HG02798 (cell line): ENCODE data around the gene ECPAS.
"Not testable (repeated sequence)": the region's sequence is repeated elsewhere in the genome, so short reads cannot be mapped to it uniquely, and the experiment has no call there.

Source experiments
- ATAC-seq: cut with Tn5 transposase; IDR thresholded peaks from one replicate; pipeline ENCODE4 v1.9.1; 2021; ENCODE audit warnings: mild to moderate bottlenecking; ENCODE audit not compliant: unreplicated experiment, poor library complexity

The ECPAS gene

DNA sequence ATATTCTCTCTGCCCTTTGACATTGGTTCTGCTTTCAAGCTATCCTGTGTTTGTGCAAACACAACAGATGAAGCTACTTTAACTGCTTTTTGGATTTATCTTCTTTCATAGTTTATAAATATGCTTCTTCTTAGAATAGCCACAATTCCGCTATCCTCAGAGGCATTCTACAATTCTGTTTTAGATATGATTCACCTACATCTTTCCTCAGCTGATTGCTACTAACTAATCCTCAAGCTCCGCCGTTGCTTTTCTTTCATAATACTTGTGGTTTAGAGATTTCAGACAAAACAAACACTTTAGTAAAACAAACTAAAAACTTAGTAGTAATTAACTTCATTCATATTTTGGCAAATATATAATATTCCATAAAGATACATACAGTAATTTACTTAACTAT, 52.5 kb downstream of the ECPAS start:
- no peak for ATAC-seq

DNA sequence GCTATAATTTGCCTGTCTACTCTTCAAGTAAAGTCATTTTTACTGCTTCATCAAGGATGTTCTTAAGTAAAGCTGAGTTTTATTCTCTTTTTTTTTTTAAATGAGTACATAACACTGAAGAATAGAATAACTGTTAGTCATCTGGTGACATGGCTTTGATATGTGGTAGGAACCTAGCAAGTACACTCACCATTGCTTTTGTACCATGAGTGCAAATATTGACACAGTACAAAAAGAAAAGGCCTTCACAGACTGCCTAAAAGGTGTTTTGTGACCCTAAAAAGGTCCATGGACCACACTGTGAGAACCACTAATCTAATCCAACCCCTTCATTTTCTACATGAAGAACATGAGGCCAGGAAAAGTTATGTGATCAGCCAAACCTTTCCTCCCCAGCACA, 55.0 kb downstream of the ECPAS start:
- no peak for ATAC-seq

DNA sequence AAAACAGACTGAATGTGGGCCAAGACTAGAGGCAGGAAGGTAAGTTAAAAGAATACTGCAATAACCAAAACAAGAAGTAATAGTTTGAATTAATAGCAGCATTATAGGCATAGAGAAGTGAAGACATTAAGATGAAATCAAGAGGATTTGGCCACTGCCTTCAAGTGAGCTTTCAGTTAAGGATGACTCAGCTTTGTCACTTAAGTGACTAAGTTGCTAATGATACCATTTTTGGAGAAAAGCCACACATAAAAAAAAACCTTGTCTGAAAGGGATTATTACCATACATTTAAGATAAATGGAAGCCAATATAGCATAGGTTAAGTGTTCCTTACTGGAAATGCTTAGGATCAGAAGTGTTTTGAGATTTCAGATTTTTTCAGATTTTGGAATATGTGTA, 57.0 kb downstream of the ECPAS start:
- ATAC-seq: no peak

DNA sequence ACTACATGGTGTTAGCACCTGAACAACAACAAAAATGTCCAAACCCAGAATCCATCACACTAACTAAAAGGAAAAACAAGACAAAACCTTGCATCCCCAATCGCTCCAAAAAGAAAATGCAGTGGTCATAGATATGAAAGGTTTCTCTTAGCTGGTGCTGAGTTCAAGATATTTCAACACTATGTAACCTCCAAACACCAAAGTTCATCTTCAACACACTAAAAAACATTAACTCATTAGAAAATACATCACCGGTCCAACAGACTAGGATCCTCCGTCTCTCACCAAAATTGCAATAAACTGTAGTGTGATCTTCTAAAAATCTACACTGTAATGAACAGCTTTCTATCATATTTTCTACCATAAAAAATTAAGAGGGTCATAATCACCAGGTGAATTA, 60.8 kb downstream of the ECPAS start:
- no peak for ATAC-seq

DNA sequence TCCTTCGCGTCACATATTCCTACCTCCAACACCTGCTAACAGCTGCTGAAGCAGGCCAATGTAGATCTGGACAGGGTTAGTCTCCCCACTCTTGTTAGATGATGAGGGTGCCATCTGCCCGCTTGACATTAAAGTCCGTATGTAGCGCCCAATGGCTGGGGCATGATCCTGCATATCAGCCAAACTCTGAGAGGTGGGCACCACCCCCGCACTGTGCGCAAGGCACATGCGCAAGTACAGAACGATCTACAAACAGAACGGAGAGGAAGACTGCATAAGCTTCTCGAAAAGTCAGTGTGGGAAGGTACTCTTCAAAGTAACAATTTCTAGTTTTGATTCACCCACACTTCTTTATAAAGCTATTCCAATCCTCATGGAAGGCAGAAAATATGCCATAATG, 69.8 kb downstream of the ECPAS start:
- ATAC-seq: no peak

DNA sequence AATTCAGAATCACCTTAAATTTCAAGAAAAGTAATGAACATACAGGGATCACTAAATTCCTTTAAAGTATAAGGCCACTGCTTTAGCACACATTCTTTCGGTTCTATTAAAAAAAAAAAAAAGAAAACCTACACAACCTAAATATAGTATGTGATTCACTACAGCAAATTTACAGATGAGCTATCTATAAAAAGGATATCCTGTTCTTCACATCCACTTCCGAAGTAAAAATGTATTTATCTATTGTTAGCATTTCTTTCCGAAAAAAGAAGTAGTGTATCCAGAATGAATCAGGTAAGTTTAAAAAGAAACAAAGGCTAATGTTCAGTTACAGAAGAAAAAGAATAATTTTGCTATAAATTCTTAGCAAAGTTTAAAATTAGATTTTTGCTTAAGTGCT, 70.2 kb downstream of the ECPAS start:
- ATAC-seq: no peak

DNA sequence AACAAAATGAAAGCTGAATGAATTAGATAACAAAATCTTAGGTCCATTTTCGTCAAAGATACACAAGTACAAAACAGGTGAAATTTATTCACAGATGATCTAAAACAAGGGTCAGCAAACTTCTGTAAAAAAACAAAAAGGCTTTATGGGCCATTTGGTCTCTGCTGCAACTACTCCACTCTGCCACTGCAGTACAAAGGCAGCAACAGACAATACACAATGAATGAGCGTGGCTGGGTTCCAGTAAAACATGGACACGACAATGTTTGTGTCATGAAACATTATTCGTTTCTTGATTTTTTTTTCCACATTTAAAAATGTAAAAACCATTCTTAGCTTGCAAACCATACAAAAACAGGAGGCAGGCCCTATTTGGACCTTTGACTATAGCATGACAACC, 71.9 kb downstream of the ECPAS start:
- ATAC-seq: no peak

DNA sequence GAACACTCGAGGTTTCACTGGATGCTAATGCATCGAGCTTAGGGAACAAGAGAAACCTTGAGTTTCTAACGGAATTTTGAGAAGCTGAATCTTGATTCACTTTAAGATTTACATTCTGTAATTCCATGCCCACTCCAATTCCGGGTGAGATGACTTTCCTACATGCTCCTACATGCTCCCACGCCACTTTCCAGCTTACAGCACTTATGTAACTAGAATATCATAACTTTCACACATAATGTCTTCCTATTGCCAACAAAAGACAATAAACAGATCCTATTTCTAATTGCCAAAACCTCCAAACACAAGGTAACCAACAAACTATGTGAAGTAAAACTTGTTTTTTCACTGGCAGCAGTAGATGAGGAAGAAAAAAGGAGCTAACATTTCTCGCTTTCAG, 72.9 kb downstream of the ECPAS start:
- ATAC-seq: no peak

DNA sequence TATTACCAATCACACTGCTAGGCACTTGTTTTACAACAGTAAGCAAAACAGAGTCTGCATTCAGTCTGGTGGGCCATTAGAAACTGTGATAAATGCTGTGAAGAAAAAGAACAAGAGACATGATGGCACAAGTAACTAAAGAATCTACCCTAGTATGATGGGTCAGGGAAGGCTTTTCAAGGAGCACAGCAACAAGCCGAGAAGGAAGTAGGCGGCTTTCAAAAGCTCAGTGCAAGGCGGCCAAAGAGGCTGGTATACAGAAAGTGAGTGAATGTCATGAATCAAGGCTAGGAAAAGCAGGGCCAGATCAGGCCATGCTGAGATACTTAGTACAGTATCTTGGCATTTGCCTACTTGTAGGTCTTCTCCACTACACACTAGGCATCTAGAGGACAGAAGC, 76.4 kb downstream of the ECPAS start:
- ATAC-seq: no peak

DNA sequence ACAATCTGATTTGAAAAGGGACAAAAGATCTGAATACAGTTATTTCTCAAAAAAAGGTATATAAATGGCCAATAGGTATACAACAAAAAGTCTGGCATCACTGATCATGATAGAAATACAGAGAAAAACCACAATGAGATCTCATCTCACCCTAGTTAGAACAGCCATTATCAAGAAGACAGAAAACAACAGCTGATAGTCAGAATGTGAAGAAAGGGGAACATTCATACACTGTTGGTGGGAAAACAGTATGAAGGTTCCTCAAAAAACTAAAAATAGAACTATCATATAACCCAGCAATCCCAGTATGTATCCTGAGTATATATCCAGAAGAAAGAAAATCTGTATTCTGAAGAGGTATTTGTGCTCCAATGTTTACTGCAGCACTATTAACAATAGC, 78.5 kb downstream of the ECPAS start:
- ATAC-seq: no peak

DNA sequence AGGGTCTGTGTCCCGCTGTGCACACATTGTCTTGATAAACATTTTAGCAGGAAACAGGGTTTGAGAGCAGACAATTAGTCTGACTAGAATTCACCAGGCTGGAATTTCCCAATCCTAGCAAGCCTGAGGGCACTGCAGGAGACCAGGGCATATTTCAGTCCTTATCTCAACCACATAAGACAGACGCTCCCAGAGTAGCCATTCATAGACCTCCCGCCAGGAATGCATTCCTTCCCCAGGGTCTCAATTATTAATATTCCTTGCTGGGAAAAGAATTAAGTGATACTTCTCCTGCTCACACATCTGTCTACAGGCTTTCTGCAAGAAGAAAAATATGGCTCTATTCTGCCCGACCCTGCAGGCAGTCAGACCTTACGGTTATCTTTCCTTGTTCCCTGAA, 82.7 kb downstream of the ECPAS start:
- ATAC-seq: not testable (repeated sequence)

DNA sequence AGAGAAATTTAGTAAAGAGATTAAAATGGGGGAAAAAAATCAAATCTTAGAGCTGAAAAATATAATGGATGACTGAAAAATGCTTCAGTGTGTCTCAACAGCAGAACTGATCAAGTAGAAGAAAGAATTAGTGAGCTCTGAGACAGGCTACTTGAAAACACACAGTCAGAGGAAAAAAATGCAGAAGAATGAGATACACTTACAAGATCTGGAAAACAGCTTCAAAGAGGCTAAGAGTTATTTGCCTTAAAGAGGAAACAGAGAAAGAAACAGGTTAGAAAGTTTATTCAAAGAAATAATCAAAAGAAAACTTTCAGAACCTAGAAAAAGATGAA, 83.7 kb downstream of the ECPAS start:
- ATAC-seq: no peak

DNA sequence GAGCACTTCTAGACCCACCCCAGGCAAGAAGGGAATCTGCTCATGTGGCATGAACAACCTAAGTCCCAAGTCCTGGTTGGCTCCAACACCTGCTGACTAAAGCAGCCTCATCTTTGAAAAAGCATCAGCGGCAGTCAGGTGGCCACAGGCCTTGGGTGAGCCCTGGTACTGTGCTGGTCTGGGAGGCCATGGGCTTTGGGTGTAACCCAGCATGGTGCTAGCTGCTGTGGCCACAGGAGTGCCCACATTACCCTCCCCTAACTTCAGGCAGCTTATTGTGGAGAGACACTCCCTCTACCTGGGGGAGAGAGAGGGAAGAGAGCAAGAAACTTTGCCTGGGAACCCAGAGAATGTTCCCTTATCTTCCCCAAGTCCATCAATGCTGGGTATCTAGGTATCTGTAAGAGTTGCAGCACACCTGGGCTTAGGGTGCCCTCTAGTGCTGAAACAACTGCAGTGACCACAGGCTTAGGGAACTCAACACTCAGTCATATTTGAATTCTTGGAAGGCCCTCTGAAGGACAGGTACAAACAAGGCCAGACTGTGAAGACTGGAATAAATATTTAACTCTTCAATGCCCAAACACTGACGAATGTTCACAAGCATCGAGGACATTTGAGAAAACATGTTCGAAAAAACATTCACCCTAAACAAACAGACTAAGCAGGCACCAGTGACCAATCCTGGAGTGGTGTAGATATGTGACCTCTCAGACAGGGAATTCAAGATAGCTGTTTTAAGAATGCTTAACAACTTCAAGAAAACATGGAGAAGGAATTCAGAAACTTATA, 84.2 kb downstream of the ECPAS start:
- ATAC-seq: no peak

DNA sequence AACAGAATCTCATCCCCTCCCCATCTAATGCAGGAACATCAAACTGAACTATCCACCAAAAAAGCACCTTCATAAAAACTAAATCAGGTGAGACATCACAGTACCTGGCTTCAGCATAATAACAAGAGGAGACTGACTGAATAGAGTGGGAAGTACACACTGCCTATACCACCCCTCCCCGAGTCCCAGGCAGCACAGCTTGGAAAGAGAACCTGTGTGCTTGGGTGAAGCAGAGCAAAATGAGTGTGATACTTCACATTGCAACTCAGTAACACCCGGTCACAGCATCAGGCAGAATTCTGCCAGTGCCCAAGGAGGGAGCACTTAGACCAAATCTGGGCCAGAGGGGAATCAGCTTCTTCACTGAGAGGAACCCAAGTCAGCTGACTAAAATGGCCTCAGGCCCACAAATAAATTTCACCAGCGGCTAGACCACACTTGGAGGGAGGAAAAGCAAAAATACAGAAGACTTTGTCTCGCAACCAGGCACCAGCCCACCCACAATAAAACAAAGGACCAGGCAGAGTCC, 84.9 kb downstream of the ECPAS start:
- no peak for ATAC-seq

DNA sequence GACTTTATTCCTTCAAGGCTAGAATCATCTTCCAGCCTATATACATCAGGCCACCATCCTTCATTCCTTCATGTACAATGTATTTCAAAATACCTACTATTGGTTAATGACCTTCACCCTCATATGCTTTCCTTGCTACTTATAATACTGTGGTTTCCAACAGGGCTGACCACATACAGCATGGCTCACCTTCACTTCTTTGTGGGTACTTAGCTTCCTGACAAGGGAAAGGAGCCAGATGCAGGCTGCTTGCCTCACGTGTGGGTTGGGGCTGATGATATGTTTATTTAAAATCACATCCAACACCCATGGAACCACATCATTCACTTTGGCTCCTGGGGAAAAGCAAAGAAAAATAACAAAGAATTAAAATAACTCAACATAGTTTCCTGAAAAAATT, 90.2 kb downstream of the ECPAS start:
- no peak for ATAC-seq

DNA sequence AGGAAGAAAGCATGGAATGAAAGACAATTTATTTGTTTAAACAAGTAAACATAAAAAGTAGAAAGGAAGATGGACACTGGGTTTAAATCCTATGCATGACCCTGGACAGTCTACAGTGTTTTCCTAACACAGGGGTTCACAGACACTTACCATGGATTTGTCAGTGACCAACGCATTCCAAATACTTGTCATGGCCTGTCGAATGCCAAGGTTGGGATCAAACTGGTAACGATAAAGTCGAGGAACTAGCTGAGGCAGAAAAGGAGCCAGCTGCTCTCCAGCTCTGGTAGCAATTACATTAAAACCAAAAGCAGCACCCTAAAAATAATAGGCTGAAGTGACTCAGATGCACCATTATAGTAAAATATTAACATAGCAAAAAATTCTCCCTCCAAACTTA, 94.8 kb downstream of the ECPAS start:
- ATAC-seq: no peak

DNA sequence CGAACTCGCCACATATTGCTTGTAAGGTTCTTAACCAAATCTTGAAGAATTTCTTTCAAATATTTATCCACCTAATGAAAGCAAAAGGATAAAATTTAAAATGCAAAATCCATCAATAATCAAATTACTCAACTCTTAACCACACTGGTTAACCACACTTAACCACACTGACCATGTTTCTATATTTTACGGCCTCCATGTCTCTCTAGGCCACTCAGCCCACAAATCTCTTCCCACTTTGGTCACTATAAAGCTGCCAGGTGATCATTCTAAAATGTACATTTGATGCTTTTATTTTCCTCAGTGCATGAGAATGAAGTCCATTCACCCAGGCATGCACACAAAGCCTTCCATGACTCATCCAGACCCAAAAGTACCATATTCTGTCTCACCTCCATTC, 97.8 kb downstream of the ECPAS start:
- peak; percentile 63 for ATAC-seq

DNA sequence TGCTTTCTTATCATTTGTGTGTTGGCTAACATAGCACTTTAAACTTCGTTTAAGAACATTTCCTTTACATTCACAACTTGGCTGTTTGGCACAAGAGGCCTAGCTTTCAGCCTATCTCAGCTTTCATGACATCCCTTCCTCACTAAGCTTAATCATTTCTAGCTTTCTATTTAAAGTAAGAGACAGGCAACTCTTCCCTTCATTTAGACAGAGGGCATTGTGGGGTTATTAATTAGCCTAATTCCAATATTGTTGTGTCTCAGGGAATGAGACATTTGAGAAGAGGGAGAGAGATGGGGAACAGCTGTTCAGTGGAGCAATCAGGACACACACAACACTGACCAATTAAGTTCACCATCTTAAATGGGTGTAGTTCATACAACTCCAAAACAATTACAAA, 103.2 kb downstream of the ECPAS start:
- ATAC-seq: no peak

DNA sequence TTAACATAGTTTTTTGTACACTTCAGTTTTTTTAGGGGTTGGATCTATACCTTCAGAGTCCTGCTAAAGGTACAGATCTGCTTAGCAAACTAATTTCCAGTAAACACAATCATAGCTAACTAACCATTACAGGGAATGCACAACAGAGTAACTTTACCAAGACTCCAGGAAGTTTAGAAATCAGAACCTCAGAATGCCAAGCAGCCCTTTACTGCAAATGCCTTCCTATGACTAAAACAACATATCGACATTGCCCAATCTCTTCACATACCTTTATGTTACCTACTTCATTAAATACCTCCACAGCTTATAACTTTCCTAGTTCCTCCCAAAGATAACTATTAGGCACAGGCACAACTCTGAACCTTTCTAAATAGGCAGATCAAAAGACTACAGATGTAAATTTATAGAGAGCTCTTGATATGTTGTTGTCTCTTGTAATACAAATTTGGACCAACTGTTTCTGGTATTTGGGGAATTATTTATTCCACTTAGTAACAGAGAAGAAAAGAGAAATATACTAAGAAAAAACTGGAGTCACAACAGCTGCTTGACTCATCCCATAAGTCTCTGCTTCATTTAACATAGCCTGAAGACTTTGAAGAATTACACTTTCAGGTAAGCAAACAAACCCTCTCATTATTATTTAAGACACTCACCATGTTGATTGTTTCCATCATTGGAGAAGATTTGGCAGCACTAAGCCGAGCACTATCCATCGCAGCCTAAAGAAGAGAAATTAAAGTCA, 108.2 kb downstream of the ECPAS start:
- ATAC-seq: no peak

DNA sequence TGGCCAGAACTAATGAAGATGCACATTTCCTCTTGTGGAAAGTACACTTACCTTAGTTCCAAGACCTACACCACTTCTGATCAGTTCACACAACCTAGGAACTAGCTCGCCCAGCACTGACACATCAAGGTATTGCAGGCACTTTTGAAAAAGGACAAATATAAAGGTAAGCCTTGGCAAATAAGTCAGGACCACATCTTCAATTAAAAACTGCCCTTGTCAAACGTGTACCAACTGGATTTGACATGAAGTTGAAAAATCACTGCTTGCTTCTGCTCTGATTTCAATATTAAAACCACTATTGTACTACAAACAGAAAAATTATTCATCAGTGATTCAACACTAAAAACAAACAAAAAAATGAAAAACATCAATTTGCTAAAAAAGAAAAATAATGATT, 109.1 kb downstream of the ECPAS start:
- no peak for ATAC-seq

DNA sequence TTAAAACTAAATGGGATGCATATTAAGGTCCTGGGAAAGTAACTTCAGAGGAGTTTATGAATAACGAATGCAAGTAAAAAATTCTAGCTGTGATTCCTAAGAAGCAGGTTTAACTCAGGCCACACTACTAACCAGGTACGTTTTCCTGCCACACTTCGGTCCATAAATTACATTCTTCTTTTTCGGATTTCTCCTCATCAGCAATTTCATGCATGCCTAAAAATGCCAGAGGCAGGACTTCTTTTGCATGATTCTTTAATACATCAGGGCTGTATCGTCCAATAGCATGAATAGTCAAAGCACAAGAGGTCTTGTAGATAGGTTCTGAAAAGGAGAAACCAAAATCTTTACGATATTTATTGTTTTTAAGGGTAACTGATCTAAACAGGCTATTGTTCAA, 111.9 kb downstream of the ECPAS start:
- no peak for ATAC-seq

DNA sequence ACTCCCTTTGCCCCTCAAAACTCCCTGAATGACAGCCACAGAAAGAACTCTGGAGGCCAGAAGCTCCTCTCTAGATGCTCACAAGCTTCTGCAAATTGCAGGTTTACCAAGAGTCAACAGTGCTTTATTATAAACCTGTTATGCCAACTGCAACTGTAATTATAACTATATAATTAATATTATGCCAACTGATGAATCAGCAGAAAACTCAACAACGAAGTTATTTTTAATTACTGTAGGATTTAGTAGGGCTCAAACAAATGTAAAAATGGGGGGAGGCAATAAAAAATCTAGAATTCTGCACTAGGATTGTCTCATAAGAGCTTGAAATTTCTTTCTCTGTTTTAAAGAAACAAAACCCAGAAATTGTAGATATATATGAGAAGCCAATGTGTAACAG, 117.2 kb downstream of the ECPAS start:
- no peak for ATAC-seq
